Erythroblast (primary cell): ENCODE results near the gene CCL18.
"Not testable (repeated sequence)": the region's sequence is repeated elsewhere in the genome, so short reads cannot be mapped to it uniquely, and the experiment has no call there.

ENCODE experiments used
- GATA1 ChIP-seq: IDR thresholded peaks from 2 replicates; pipeline ENCODE4 v1.6.1; 2011; ENCODE audit warnings: low read depth, mild to moderate bottlenecking, control low read depth, low read length, moderate library complexity
- POLR2A ChIP-seq: IDR thresholded peaks from 2 replicates; pipeline ENCODE4 v1.6.1; 2011; ENCODE audit warnings: mild to moderate bottlenecking, low read length

GRCh38 chr17:36015895-36016294, 48.2 kb upstream of the CCL18 start:
- not testable (repeated sequence) for TF ChIP-seq POLR2A, GATA1
